Right cardiac atrium (tissue), 5 donors: ENCODE measurements around the gene SAMD9L. TPM values are rescaled to one million over a fixed set of nuclear protein-coding genes. Genes with fewer than 3 reads are reported as not detected.

Experiments used
- ATAC-seq, 2 donors: fragments of 200-7000 bp; cut with Tn5 transposase; one replicate each; pipeline versions ENCODE4 v1.8.0 to v1.9.1; 2020; ENCODE audit warnings: moderate library complexity in 2 of 2, mild to moderate bottlenecking in 1 of 2
- DNase-seq, 3 donors: peaks; one replicate each; pipeline ENCODE4 v3.0.0-alpha.2; 2020
- H3K27ac ChIP-seq: one replicate; pipeline ENCODE4 v1.5.1; 2013; ENCODE audit warnings: mild to moderate bottlenecking, low read length, control low read depth, moderate library complexity
- H3K27me3 ChIP-seq: one replicate; pipeline ENCODE4 v1.6.1; 2013; ENCODE audit not compliant: control insufficient read depth, insufficient read depth
- H3K4me1 ChIP-seq: one replicate; pipeline ENCODE4 v1.6.1; 2013; ENCODE audit warnings: low read length; ENCODE audit not compliant: control insufficient read depth, insufficient read depth
- H3K4me3 ChIP-seq: one replicate; pipeline ENCODE4 v1.5.1; 2013; ENCODE audit warnings: low read length, control low read depth
- H3K9me3 ChIP-seq: one replicate; pipeline ENCODE4 v1.6.1; 2013; ENCODE audit warnings: low read length; ENCODE audit not compliant: control insufficient read depth
- WGBS: extraction: QIAGEN DNeasy Blood & Tissue Kit; methylation state at CpG from one replicate; pipeline ENCODE4 v1.1.7; 2013; 5-methylcytosine and 5-hydroxymethylcytosine counted together
- intact Hi-C, 4 donors: fragments of 100-400 bp; cut with DNase I; formaldehyde crosslinking; loops; one replicate each; pipeline versions ENCODE4 v1.11.0 to v1.14.0; 2022 to 2023
- long read RNA-seq, 4 donors: library from polyadenylated mRNA; unstranded; transcript quantifications; one replicate each; pipeline ENCODE4 v2.0.0, GENCODE V29; 2020 to 2021
- polyA plus RNA-seq: library from polyadenylated mRNA; stranded (reverse); fragments of 200-250 nt; gene quantifications from one replicate; pipeline ENCODE4 v1.2.3, GENCODE V29; 2013
- total RNA-seq, 4 donors: library from RNA; stranded (reverse); fragmentation: NEBNext Ultra II Directional; extraction: Animal tissue kit (Norgen Biotek cat#: 25700); gene quantifications; one replicate each; pipeline ENCODE4 v1.2.1, GENCODE V29; 2021
- donor health status: healthy with polysubstance abuse.
- donor health status: DM: no; HTN: yes; CAD: no.
- donor health status: DM: no; HTN: no; CAD: no.
- donor health status: DM: no; HTN: yes; CAD: no; lungs with severe emphysema.
- donor health status: DM: yes; HTN: yes; CAD: no.

The SAMD9L gene
- total RNA-seq (1 to 10 TPM; 4.3 to 7.4 (median 6.6) TPM), polyA plus RNA-seq (2.8 TPM)
- long read RNA-seq, donor 1, full-length matches to known transcripts, result 3 of 4 reads
- long read RNA-seq, donor 1, partial matches to known transcripts, result 0 of 4 reads
- long read RNA-seq, donor 1, other reads (novel, unspliced or antisense), result 1 of 4 reads
- long read RNA-seq, donor 2, result 0 reads
- long read RNA-seq, donor 3, full-length matches to known transcripts, result 3 of 4 reads
- long read RNA-seq, donor 3, partial matches to known transcripts, result 0 of 4 reads
- long read RNA-seq, donor 3, other reads (novel, unspliced or antisense), result 1 of 4 reads
- long read RNA-seq, donor 4, full-length matches to known transcripts, result 2 of 2 reads
- long read RNA-seq, donor 4, partial matches to known transcripts, result 0 of 2 reads
- long read RNA-seq, donor 4, other reads (novel, unspliced or antisense), result 0 of 2 reads

DNA sequence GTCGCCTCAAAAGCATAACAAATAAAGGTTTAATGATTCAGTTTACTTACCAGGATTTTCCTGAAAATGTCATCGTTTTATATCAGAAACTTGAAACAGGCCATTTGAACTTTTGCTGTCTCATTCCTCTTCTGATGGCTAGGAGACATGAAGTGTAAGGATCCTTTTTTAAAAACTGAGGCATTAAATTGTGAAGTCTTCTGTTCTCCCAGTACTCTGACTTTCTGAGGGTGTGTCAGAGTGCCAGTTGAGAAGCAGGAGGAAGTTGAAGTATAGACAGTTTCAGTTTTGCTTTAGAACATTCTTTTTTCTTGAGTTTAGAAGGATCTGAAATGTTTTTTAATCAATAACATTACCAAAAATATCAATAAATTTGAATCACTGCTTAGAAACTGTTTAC lies at the start of gene SAMD9L:
SAMD9L (minus strand) TSS at position 242 of the 400 bp plus-strand sequence. CDS start 12,414 bp downstream, outside the sequence.
- peak within 1 kb of the TSS; percentile 92 for H3K4me3 ChIP-seq
- H3K4me1 ChIP-seq, result peaks cover 5% of the 10 kb centered on the region
- ATAC-seq (peak; percentile 78 to 79), DNase-seq (no peak)
- H3K27ac ChIP-seq, result peak within 1 kb of the TSS; percentile 27
- intact Hi-C loops, result no loop called here
- H3K9me3 ChIP-seq, result no peaks in the 10 kb centered on the region
- 21% methylated on average over 2 of the region's 2 CpGs for WGBS
- no peaks in the 10 kb centered on the region for H3K27me3 ChIP-seq

DNA sequence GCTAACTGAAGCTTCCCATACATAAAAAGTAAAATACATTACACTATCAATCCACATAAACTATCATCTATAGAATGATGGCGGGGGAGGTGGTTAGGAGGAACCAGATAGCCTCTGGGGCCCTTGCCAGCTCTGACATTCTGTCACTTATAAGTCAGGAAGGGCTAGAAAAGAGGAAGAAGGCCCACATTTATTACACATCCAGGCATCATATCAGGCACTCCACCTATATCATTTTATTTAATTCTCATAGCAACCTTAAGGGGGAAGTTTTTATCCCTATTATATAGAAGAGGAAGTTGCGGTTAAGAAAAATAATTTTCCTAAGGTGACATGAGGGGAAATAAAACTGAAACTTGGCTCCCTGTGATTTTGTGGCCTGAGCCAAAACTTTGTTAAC lies 48.2 kb upstream of the SAMD9L start:
- H3K4me1 ChIP-seq, result no peaks in the 10 kb centered on the region
- H3K27ac ChIP-seq, result no peak overlapping the region
- DNase-seq (no peak), ATAC-seq (no peak)
- H3K27me3 ChIP-seq, result no peaks in the 10 kb centered on the region
- no peak overlapping the region for H3K4me3 ChIP-seq
- no peaks in the 10 kb centered on the region for H3K9me3 ChIP-seq
- WGBS, result 81% methylated on average over 2 of the region's 2 CpGs
- intact Hi-C loops, result no loop called here

DNA sequence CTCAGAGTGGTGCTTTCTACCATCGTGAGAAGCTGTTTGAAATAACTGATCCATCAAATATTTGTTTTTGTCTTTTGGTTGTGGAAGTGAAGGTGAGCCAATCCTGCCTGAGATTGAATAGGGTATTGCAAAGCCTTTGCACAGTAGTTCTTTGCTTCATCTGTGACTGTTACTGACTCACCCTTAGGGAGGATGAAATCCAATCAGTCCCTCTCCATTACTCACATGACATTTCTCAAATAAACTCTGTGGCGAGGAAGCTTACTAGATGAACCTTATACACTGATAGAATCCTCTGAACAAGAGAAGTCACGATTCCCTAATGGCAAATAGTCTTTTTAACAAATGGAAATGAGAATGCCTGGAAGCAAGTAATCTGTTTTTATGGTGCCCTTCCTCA lies 46.2 kb upstream of the SAMD9L start:
- DNase-seq (no peak), ATAC-seq (no peak)
- WGBS, result 53% methylated on average over 3 of the region's 3 CpGs
- no peak overlapping the region for H3K27ac ChIP-seq
- intact Hi-C loops, result no loop called here
- no peaks in the 10 kb centered on the region for H3K9me3 ChIP-seq
- H3K4me1 ChIP-seq, result no peaks in the 10 kb centered on the region
- no peaks in the 10 kb centered on the region for H3K27me3 ChIP-seq
- H3K4me3 ChIP-seq, result no peak overlapping the region

DNA sequence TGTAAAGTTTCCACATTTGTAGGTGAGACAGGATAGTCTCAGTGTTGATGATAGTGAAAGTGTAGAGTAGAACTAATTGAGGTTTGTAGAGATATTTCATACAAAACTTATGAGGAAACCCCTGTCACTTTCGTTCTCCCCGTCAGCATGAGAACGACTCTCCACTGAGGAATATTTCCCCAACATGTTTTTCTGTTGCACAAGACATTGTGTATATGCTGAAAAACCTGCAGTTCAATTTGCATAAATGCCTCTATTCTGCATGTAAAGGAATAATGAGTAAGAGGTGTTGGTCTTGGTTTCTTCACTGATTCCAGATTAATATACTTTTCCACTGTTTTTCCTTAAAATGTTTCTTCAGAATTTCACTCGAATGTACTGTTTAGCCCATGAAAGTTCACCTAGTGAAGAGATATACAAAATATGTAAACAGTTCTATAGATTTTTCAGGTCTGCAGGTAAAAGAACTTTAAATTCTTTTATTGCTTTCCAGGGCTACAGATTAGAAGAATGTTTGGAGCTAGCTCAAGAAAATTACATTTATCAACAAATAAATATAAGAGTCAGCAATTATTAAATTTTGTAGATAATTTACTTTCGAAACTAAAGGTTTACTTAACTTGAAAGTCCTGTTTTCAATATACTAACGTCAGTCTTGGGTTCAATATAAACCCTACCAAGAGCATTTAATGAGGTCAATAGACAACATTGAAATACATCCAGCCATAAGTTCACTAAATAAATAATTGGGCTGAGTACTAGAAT lies 40.9 kb upstream of the SAMD9L start:
- no peaks in the 10 kb centered on the region for H3K27me3 ChIP-seq
- intact Hi-C loops, result no loop called here
- no peak for DNase-seq
- WGBS, result 72% methylated on average over 6 of the region's 6 CpGs
- no peaks in the 10 kb centered on the region for H3K4me1 ChIP-seq
- no peak for ATAC-seq
- no peak overlapping the region for H3K4me3 ChIP-seq
- H3K9me3 ChIP-seq, result no peaks in the 10 kb centered on the region
- no peak overlapping the region for H3K27ac ChIP-seq

DNA sequence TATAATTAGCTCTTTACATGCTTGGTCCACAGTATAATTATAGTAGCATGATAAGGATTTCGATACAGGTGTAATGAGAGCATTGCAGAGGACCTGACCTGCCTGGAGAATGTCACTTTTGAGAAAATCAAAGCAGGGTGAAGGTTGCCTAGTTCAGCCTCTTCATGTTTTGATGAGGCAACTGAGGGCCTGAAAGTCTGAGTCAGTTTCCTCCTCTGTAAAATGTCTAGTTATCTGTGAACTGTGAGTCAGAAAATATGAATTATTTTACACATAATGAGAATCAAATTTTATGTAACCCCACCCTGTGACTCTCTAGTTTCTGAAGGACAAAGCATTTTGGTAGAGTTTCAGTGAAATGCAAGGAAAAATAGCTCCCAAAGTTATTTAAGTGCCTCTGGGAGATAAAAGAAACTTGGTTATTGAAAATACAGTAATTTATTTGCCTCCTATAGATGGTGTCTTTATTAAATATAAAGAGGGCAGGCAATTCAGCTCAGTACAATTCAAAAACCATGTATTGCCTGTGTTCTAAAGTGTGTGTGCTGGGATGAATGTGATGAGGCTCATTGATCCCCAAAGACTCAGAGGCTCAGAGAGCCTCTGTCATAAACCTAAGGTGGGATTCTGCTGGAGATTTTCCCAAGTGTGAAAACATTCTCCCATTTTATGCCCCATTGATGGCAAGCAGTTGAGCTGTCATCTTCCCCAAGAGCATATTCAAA lies 37.3 kb upstream of the SAMD9L start:
- no peak overlapping the region for H3K4me3 ChIP-seq
- H3K9me3 ChIP-seq, result no peaks in the 10 kb centered on the region
- intact Hi-C loops, result no loop called here
- ATAC-seq (no peak), DNase-seq (no peak)
- WGBS, result 52% methylated on average over 1 of the region's 1 CpG
- H3K4me1 ChIP-seq, result no peaks in the 10 kb centered on the region
- H3K27me3 ChIP-seq, result peaks cover 4% of the 10 kb centered on the region
- no peak overlapping the region for H3K27ac ChIP-seq

DNA sequence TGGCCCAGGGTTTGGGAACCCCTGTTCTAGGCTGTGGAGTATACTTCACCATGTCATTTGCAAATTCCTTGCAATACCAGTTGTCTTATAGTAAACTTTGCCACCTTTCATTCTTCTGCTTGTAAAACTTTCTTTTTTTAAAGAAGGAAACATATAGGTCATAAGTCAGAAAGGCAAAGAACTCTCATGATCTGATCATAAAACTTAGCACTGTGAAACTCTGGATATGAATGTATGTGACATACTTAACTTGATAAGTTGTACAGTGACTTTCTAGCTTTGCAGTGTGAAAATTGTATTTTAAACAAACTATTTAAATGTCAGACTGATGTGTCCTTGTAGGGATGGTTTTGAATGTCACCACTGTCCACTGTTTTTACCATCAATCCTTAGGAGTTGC lies 31.0 kb upstream of the SAMD9L start:
- Histone ChIP-seq H3K27me3 (peaks cover 4% of the 10 kb centered on the region), H3K9me3 (no peaks in the 10 kb centered on the region), H3K27ac (no peak overlapping the region), H3K4me1 (no peaks in the 10 kb centered on the region), H3K4me3 (no peak overlapping the region)
- intact Hi-C loops, result no loop called here
- DNase-seq (no peak), ATAC-seq (no peak)

DNA sequence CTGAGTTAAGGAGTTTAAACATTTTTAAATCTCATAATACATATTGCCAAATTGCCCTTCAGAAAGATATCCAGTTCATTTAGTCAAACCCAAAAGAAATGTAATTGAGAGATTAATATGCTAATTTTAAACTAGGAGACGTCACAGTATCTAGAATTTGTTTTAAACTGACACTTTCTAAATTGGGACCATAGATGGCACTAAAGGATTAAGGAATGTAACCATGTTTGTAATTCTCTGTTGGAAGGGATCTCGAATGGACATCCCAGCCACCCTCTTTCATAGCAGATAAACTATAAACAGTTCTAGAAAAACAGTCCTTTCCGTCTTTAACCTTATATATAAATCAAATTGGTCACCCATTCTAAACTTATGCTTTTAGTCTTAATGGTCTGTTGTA lies 30.0 kb upstream of the SAMD9L start:
- DNase-seq (no peak), ATAC-seq (no peak)
- Histone ChIP-seq H3K4me1 (no peaks in the 10 kb centered on the region), H3K4me3 (no peak overlapping the region), H3K27ac (no peak overlapping the region), H3K27me3 (peaks cover 2% of the 10 kb centered on the region), H3K9me3 (no peaks in the 10 kb centered on the region)
- WGBS, result 20% methylated on average over 3 of the region's 3 CpGs
- intact Hi-C loops, result no loop called here

DNA sequence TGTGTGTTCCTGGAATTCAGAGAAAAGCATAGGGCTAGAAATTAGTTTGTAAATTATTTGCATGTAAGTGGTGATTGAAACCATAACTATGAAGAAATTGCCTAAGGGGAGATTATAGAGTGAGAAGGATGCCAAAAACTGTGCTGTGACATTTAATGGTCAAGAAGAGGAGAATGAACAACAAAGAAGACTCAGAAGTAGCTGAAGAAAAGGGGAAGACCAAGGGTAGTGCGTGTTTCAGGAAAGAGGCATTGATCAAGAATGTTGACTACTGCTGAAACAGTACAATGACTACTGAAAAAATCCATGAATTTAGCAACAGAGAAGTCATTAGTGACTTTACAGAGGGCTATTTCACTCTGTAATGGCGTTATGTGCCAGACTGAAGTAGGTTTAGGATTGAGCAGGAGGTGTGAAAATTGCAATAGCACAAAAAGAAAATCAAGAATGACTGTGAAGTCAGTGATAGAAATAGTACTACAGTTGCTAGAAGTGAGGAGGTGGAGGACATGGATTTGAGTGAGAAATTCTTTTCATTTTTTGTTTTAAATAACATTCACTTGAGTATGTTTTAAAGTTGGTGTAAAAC lies 28.9 kb upstream of the SAMD9L start:
- DNase-seq, result no peak
- Histone ChIP-seq H3K27ac (no peak overlapping the region), H3K9me3 (peaks cover 2% of the 10 kb centered on the region), H3K27me3 (no peaks in the 10 kb centered on the region), H3K4me1 (no peaks in the 10 kb centered on the region), H3K4me3 (no peak overlapping the region)
- intact Hi-C loops, result no loop called here
- 56% methylated on average over 2 of the region's 2 CpGs for WGBS
- ATAC-seq, result no peak

DNA sequence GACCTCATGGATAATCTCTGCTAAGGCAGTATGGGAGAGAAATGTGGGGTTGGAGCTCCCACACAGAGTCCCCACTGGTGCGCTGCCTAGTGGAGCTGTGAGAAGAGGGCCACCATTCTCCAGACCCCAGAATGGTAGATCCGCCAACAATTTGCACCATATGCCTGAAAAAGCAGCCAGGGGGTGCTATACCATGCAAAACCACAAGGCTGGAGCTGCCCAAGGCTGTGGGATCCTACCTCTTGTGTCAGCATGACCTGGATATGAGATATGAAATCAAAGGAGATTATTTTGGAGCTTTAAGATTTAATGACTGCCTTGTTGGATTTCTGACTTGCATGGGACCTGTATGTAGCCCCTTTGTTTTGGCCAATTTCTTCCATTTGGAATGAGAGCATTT lies 27.0 kb upstream of the SAMD9L start:
- WGBS, result 90% methylated on average over 2 of the region's 2 CpGs

DNA sequence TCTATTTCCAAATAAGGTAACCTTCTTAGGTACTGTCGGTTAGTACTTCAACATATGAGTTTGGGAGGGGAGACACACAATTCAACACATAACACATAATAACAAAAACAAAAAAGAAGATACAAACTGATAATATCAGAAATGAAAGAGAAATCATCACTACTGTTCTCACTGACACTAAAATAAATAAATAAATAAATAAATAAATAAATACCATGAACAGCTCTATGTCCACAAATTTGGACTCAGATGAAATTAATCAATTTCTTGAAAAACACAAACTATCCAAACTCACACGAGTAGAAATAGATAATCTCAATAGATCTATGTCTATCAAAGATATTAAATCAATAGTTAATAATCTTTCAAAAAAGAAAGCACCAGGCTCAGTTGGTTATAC lies 24.5 kb upstream of the SAMD9L start:
- H3K27ac ChIP-seq, result no peak overlapping the region
- DNase-seq (no peak), ATAC-seq (no peak)
- peaks cover 2% of the 10 kb centered on the region for H3K9me3 ChIP-seq
- intact Hi-C loops, result no loop called here
- H3K4me3 ChIP-seq, result no peak overlapping the region
- 62% methylated on average over 2 of the region's 2 CpGs for WGBS
- H3K27me3 ChIP-seq, result no peaks in the 10 kb centered on the region
- H3K4me1 ChIP-seq, result no peaks in the 10 kb centered on the region

More for the DNA sequence above, 27.0 kb upstream of the SAMD9L start:
- no peak for ATAC-seq
- Histone ChIP-seq H3K9me3 (peaks cover 2% of the 10 kb centered on the region), H3K4me1 (no peaks in the 10 kb centered on the region), H3K4me3 (no peak overlapping the region), H3K27me3 (no peaks in the 10 kb centered on the region), H3K27ac (no peak overlapping the region)
- DNase-seq, result no peak
- intact Hi-C loops, result no loop called here
